NCI-H2227 (cell line): ENCODE results near the gene DPH3.

Experiments used
- DNase-seq: peaks from one replicate; lab custom pipeline; 2025; ENCODE audit not compliant: unreplicated experiment; lab: John Stamatoyannopoulos, UW

DPH3 gene

GRCh38 chr3:16236856-16237393 is 27.8 kb downstream of the DPH3 start:
- DNase-seq: no peak

GRCh38 chr3:16236030-16236639 is 28.6 kb downstream of the DPH3 start:
- no peak for DNase-seq

DNA sequence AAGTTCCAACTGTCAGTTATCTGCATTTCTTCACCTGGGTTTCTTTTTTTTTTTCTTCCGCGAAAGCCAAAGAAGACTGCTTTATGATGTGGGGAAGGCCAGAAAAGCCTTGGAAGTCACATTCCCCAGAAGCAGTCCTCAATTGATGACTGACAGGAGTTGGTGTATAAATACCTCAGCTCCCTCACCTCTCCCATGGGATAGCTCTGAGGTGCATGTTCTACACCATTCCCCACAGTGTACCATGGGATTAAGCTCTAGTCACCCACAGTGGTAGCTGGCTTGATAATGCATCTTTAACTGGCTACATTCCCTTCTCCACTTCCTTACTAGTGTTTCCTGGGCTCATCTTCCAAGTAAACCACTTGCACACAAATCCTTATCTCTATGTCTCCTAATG is 30.5 kb downstream of the DPH3 start:
- no peak for DNase-seq

DNA sequence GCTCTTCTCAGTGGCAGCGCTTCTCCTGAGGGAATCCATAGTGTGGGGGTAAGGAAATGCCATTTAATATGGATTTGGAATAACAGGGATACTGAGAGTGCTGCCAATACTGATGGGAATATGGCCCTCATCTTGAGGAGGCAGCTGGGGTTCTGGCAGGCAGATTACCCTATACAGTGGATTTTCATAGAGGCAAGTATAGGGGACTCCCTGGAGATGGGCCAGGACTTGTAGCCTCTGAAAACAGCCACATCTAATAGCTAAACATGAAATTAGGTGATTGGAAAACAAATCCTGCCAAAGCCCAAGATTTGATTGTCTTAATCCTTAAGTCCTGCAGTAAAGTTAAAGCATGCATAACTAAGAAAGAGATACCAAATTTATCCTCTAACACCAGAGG is 30.9 kb downstream of the DPH3 start:
- DNase-seq: no peak

DNA sequence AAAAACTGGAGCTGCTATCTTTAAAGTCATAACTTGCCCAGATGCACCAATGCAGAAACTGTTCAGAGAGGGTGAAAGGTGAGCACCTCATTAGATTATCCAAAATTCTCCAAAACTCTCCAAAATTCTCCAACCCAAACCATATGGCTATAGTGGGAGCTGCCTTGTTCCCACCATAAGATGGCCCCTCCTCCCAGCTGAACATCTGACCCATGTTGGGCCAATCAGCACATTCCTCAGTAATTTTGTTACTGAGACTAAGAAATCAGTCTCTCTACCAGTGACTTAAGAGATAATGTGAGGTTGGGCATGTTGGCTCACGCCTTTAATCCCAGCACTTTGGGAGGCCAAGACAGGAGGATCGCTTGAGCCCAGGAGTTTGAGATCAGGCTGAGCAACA is 32.8 kb downstream of the DPH3 start:
- DNase-seq: no peak

- DNase-seq: no peak
Measured at GRCh38 chr3:16229681-16230080, 35.1 kb downstream of the DPH3 start.

- DNase-seq: no peak
Measured at GRCh38 chr3:16227566-16227965, 37.2 kb downstream of the DPH3 start.

- DNase-seq: no peak
Measured at GRCh38 chr3:16224325-16224724, 40.4 kb downstream of the DPH3 start.

GRCh38 chr3:16222547-16222946 is 42.2 kb downstream of the DPH3 start:
- no peak for DNase-seq

DNA sequence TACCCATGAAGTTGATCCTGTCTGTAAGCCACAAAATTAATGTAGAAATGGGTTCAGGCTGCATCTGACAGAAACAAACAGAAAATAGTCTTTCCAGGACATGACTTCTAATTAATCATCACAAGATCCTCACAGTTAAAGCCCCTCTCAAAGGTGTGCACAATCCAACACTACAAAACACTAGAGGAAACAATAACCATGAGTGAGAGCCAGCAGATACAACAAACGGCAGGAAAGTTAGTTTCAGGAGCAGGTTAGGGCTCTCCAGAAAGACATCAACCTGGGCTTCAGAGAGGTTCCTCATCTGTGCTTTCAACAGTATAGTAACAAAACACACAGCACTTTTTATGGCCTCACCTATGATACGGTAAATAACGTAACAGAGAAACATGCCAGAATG is 42.8 kb downstream of the DPH3 start:
- no peak for DNase-seq

DNA sequence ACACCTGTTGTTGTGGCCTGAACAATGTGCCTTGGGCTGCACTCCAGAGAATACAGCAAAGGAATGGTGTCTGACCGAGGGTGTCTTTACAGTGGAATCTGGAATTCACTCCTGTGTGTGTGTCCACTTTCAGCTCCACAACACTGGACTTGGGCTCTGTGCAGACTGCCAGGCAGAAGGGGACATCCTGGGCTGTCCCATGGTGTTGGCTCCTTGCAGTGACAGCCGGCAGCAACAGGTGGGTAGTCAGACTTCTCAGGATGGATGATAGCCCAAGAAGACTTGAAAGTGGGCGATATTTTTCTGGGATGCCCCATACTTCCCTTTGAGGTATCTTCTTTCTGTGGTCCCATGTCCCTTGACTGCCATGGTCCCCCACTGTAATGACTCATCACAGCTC is 45.0 kb downstream of the DPH3 start:
- no peak for DNase-seq

GRCh38 chr3:16216373-16216935 is 48.3 kb downstream of the DPH3 start:
- DNase-seq: no peak

DNA sequence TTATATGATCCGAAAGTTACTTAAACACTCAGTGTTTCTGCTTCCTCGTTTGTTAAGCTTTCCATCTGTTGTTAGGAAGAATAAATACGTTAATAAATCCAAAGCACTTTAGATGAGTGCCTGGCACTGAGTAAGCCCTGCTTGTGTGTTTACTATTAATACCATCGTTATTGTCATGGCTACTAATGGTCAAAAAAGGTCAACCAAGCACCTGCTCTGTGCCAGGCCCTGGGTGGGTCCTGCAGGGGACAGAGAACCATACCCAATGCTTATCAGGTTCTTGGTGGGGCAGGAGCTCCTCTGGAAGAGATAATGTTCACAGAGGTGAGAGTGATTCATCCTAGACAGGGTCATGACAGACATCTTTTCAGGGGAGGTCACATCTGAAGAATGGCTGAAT is 50.4 kb downstream of the DPH3 start:
- DNase-seq: no peak

- DNase-seq: no peak
Measured at GRCh38 chr3:16211176-16211904, 53.4 kb downstream of the DPH3 start.
